Keratinocyte (primary cell): ENCODE results near the gene PPP1R7. TPM values are rescaled to one million over a fixed set of nuclear protein-coding genes. Genes with fewer than 3 reads are reported as not detected.

Experiments used
- DNase-seq: peaks from one replicate; pipeline ENCODE4 v3.0.0-alpha.2; 2011; ENCODE audit warnings: low read depth, missing footprints, low spot score
- FAIRE-seq: peaks from 2 replicates; lab custom pipeline; 2011; peaks lifted over from hg19 to GRCh38; lab: Jason Lieb, UNC
- H2AFZ ChIP-seq: 2 replicates; pipeline ENCODE4 v1.6.0; 2012; ENCODE audit warnings: low read length, control low read depth, inconsistent platforms; ENCODE audit not compliant: control insufficient read depth
- H3K27ac ChIP-seq: 2 replicates; pipeline ENCODE4 v1.5.1; 2011; ENCODE audit warnings: low read length; ENCODE audit not compliant: control insufficient read depth, insufficient read depth
- H3K27me3 ChIP-seq: 3 replicates; pipeline ENCODE4 v1.6.0; 2011; ENCODE audit warnings: low read length; ENCODE audit not compliant: control insufficient read depth, insufficient read depth; ENCODE audit errors: extremely low read depth
- H3K36me3 ChIP-seq, 2 experiments: 2 replicates in 1 of 2; 3 replicates in 1 of 2; pipeline ENCODE4 v1.5.1; 2011; ENCODE audit warnings: low read length in 2 of 2, mild to moderate bottlenecking in 1 of 2; ENCODE audit not compliant: control insufficient read depth in 2 of 2, insufficient read depth in 2 of 2; ENCODE audit errors: extremely low read depth in 1 of 2
- H3K4me1 ChIP-seq: 3 replicates; pipeline ENCODE4 v1.5.1; 2011; ENCODE audit warnings: low read length; ENCODE audit not compliant: control insufficient read depth, insufficient read depth; ENCODE audit errors: extremely low read depth
- H3K4me2 ChIP-seq: 3 replicates; pipeline ENCODE4 v1.6.0; 2011; ENCODE audit warnings: low read depth, low read length; ENCODE audit not compliant: control insufficient read depth, insufficient read depth; ENCODE audit errors: extremely low read depth
- H3K4me3 ChIP-seq, 3 experiments: fragments of 200-600 bp in 1 of 3; sonication (generic) in 1 of 3; 2 replicates in 2 of 3; 3 replicates in 1 of 3; pipeline ENCODE4 v1.5.1; 2011 to 2016; ENCODE audit warnings: low read length in 3 of 3, mild to moderate bottlenecking in 3 of 3, control low read depth in 2 of 3, inconsistent platforms in 1 of 3, low read depth in 1 of 3, mixed read lengths in 1 of 3, mixed run types in 1 of 3, moderate library complexity in 1 of 3; ENCODE audit not compliant: control insufficient read depth in 2 of 3, insufficient read depth in 2 of 3; ENCODE audit errors: extremely low read depth in 1 of 3
- H3K79me2 ChIP-seq: 2 replicates; pipeline ENCODE4 v1.6.0; 2012; ENCODE audit warnings: low read length; ENCODE audit not compliant: control insufficient read depth, insufficient read depth
- H3K9ac ChIP-seq: 3 replicates; pipeline ENCODE4 v1.6.0; 2011; ENCODE audit warnings: low read length; ENCODE audit not compliant: control insufficient read depth, insufficient read depth; ENCODE audit errors: extremely low read depth
- H3K9me1 ChIP-seq: 3 replicates; pipeline ENCODE4 v1.6.0; 2011; ENCODE audit warnings: low read length; ENCODE audit not compliant: control insufficient read depth, insufficient read depth; ENCODE audit errors: extremely low read depth
- H3K9me3 ChIP-seq: 2 replicates; pipeline ENCODE4 v1.5.1; 2012; ENCODE audit warnings: low read depth, low read length; ENCODE audit not compliant: control insufficient read depth
- H4K20me1 ChIP-seq: 3 replicates; pipeline ENCODE4 v1.6.0; 2011; ENCODE audit warnings: low read length; ENCODE audit not compliant: control insufficient read depth, insufficient read depth; ENCODE audit errors: extremely low read depth
- EZH2 ChIP-seq: IDR thresholded peaks from one replicate; pipeline ENCODE4 v1.6.1; 2012; ENCODE audit warnings: inconsistent platforms, mild to moderate bottlenecking, low read length, moderate library complexity
- dilution Hi-C: fragments of 300-500 bp; cut with MboI; formaldehyde crosslinking; loops from one replicate; pipeline ENCODE4 v1.7.0; 2020; ENCODE audit warnings: low sequenced_read_pairs; ENCODE audit not compliant: extremely low pct_ligation_motif_present
- polyA plus RNA-seq, 5 experiments: library from polyadenylated mRNA; depleted of rRNA in 3 of 5; stranded (reverse) in 3 of 5; stranded (forward) in 1 of 5; unstranded in 1 of 5; fragments of >200 nt; gene quantifications; 1 replicate in 1 of 5; 2 replicates in 3 of 5; 3 replicates in 1 of 5; pipeline versions ENCODE4 v1.2.1 to v1.2.3, GENCODE V29; 2011 to 2012; ENCODE audit warnings: missing spikeins in 2 of 5, low read depth in 1 of 5, low replicate concordance in 1 of 5
- TF ChIP-seq, protein P1 (sequence below), 3 experiments: IDR thresholded peaks in 1 of 3; conservative IDR thresholded peaks in 1 of 3; optimal IDR thresholded peaks in 1 of 3; 2 replicates in 2 of 3; 3 replicates in 1 of 3; pipeline versions ENCODE3 to v1.5.1; 2011; ENCODE audit warnings: low read length in 3 of 3, mild to moderate bottlenecking in 3 of 3, moderate library complexity in 2 of 3, control low read depth in 1 of 3, inconsistent platforms in 1 of 3; ENCODE audit not compliant: insufficient read depth in 2 of 3; ENCODE audit errors: extremely low read depth in 1 of 3

Gene PPP1R7
- polyA plus RNA-seq, 1 donor (not counting 4 experiments of a cell fraction or from before 2014, with no cell fraction given), result 84.9 TPM

DNA sequence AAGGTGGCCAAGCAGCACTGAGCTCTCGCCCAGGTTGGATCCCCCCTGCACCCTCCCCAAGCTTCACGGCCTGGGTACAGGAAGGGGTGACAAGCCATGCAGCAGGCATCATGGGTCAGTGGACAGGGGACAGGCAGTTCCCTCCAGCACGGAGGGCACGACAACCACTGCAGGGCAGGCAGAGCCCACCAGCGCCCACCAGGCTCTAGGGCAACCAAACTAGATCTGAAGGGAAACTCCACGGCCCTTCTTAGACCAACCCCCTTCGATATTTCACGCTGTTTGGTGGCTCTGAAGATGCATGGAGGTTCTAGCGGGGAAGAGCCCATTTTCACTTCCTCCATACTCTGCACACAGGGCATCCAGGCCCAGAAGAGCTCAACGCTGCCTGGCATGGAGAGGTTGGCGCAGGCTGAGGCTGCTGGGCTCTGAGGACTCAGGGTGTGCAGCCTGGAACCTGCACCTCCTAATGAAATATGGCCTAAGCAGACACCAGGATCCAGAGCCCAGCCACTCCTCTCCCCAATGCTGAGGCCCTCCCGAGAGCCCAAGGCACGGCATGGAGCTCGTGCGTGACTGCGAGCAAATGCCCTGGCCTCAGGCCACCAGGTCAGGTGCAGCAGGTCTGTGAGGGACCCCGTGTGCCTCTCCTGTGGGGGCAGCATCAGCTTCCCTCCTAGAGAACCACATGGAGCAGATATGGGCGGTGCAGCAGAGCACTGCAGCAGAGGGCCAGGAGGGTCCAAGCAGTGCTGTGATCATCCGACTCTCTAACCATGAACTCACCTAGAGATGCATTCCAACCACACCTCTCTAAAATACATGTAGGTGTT is 39.4 kb upstream of the PPP1R7 start:
- no peaks in the 10 kb centered on the region for H3K27me3 ChIP-seq
- H3K9me3 ChIP-seq, result no peaks in the 10 kb centered on the region
- dilution Hi-C loops, result no loop called here
- DNase-seq (no peak), FAIRE-seq (no peak)
- H3K4me1 ChIP-seq, result no peaks in the 10 kb centered on the region
- H3K9ac ChIP-seq, result no peak overlapping the region
- TF ChIP-seq, protein P1, sequence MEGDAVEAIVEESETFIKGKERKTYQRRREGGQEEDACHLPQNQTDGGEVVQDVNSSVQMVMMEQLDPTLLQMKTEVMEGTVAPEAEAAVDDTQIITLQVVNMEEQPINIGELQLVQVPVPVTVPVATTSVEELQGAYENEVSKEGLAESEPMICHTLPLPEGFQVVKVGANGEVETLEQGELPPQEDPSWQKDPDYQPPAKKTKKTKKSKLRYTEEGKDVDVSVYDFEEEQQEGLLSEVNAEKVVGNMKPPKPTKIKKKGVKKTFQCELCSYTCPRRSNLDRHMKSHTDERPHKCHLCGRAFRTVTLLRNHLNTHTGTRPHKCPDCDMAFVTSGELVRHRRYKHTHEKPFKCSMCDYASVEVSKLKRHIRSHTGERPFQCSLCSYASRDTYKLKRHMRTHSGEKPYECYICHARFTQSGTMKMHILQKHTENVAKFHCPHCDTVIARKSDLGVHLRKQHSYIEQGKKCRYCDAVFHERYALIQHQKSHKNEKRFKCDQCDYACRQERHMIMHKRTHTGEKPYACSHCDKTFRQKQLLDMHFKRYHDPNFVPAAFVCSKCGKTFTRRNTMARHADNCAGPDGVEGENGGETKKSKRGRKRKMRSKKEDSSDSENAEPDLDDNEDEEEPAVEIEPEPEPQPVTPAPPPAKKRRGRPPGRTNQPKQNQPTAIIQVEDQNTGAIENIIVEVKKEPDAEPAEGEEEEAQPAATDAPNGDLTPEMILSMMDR (optimal IDR thresholded peaks at IDR 0.05 in 1 of 3, IDR thresholded peaks at IDR 0.05 in 1 of 3, conservative IDR thresholded peaks at IDR 0.05 in 1 of 3; ENCODE audit: extremely low read depth in 1 of 3, insufficient read depth in 2 of 3, low read length in 3 of 3), result no peak
- TF ChIP-seq EZH2, result no peak
- H4K20me1 ChIP-seq, result no peaks in the 10 kb centered on the region
- H3K9me1 ChIP-seq, result no peaks in the 10 kb centered on the region
- H2AFZ ChIP-seq, result no peak overlapping the region
- H3K79me2 ChIP-seq, result no peaks in the 10 kb centered on the region
- H3K4me3 ChIP-seq, result no peak overlapping the region
- H3K36me3 ChIP-seq, result peaks cover 0 to 7% of the 10 kb centered on the region in 2 experiments
- no peak overlapping the region for H3K4me2 ChIP-seq
- H3K27ac ChIP-seq, result no peak overlapping the region

DNA sequence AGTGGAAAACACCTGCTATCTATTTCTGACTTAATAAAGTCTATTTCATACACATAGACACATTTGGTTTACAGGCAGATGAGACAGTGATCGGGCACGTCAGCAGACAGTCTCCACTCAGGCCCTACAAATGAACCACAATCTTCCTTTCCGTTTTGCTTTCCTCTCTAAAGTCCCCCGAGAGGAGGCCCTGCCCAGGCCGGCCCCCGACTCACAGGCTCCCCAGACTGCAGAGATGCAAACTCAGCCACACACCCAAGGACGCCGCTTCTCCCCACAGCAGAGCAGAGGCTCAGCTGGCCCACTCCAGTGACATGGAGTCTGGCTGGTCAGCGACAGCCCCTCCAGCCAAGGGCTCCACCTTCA is 38.8 kb upstream of the PPP1R7 start:
- Histone ChIP-seq H3K27ac (no peak overlapping the region), H4K20me1 (no peaks in the 10 kb centered on the region), H3K9me3 (no peaks in the 10 kb centered on the region), H3K4me3 (no peak overlapping the region), H3K27me3 (no peaks in the 10 kb centered on the region), H3K79me2 (no peaks in the 10 kb centered on the region), H3K9me1 (no peaks in the 10 kb centered on the region), H3K36me3 (peaks cover 0 to 7% of the 10 kb centered on the region in 2 experiments), H2AFZ (no peak overlapping the region), H3K4me1 (no peaks in the 10 kb centered on the region), H3K9ac (no peak overlapping the region), H3K4me2 (no peak overlapping the region)
- DNase-seq, result no peak
- no peak for FAIRE-seq
- no peak for TF ChIP-seq EZH2
- TF ChIP-seq, protein P1 (optimal IDR thresholded peaks at IDR 0.05 in 1 of 3, IDR thresholded peaks at IDR 0.05 in 1 of 3, conservative IDR thresholded peaks at IDR 0.05 in 1 of 3; ENCODE audit: extremely low read depth in 1 of 3, insufficient read depth in 2 of 3, low read length in 3 of 3), result no peak
- dilution Hi-C loops, result no loop called here
